ENCODE results near the gene WASF1. TPM values are rescaled to one million over a fixed set of nuclear protein-coding genes. Genes with fewer than 3 reads are reported as not detected.

The WASF1 gene
- total and polyA plus RNA-seq, 2 donors (not counting 3 experiments of a cell fraction or from before 2014, with no cell fraction given), result 20.9 to 27.5 TPM

GRCh38 chr6:110137924-110138887 lies 41.3 kb downstream of the WASF1 start:
- TF ChIP-seq POLR2AphosphoS5 (IDR thresholded peaks at IDR 0.05; ENCODE audit: insufficient read depth, low read depth, low read length) (no peak), MAX (IDR thresholded peaks at IDR 0.05; ENCODE audit: insufficient read depth, insufficient read length) (no peak), POLR2A (IDR thresholded peaks at IDR 0.05; ENCODE audit: low read depth, low read length) (no peak), MYC (IDR thresholded peaks at IDR 0.05; ENCODE audit: low read depth, low read length) (no peak), GATA2 (IDR thresholded peaks at IDR 0.05; ENCODE audit: insufficient read depth, insufficient read length, low read depth, low read length) (no peak), FOS (IDR thresholded peaks at IDR 0.05; ENCODE audit: borderline replicate concordance, insufficient read depth, low read length) (no peak), JUN (IDR thresholded peaks at IDR 0.05; ENCODE audit: borderline replicate concordance, insufficient read depth, insufficient read length, low read depth) (no peak), EZH2 (IDR thresholded peaks at IDR 0.05; ENCODE audit: borderline replicate concordance, low read depth, low read length, severe bottlenecking) (no peak), CTCF (IDR thresholded peaks at IDR 0.05; ENCODE audit: extremely low read depth in 1 of 2, insufficient read depth in 1 of 2, low read depth in 1 of 2, low read length in 2 of 2) (no peak)
- Histone ChIP-seq H2AFZ (ENCODE audit: low read depth, low read length) (no peak overlapping the region), H3K4me3 (replicated peaks in 1 of 3; ENCODE audit: insufficient read depth in 1 of 3, low read depth in 1 of 3, low read length in 3 of 3) (no peak overlapping the region), H3K9me3 (replicated peaks; ENCODE audit: control insufficient read depth, insufficient read depth, low read length) (no peaks in the 10 kb centered on the region), H3K27me3 (ENCODE audit: control insufficient read depth in 2 of 2, insufficient read depth in 2 of 2, low read length in 2 of 2) (no peaks in the 10 kb centered on the region), H3K9me1 (replicated peaks; ENCODE audit: control insufficient read depth, extremely low read depth, insufficient read depth, low read length) (no peaks in the 10 kb centered on the region), H3K79me2 (ENCODE audit: control insufficient read depth, insufficient read depth, low read length) (no peaks in the 10 kb centered on the region), H3K9ac (replicated peaks; ENCODE audit: extremely low read depth, insufficient read depth, low read length) (no peak overlapping the region), H3K4me1 (ENCODE audit: control insufficient read depth, extremely low read depth, insufficient read depth, low read length) (no peaks in the 10 kb centered on the region), H3K4me2 (ENCODE audit: insufficient read depth, low read length) (no peak overlapping the region), H3K27ac (ENCODE audit: insufficient read depth, low read depth, low read length) (no peak overlapping the region), H4K20me1 (replicated peaks; ENCODE audit: control insufficient read depth, extremely low read depth, insufficient read depth, low read length) (no peaks in the 10 kb centered on the region), H3K36me3 (ENCODE audit: control insufficient read depth in 2 of 2, extremely low read depth in 1 of 2, insufficient read depth in 2 of 2, low read length in 2 of 2) (peaks cover 0 to 5% of the 10 kb centered on the region in 2 experiments)
- dilution Hi-C loops (cut with MboI; ENCODE audit: extremely low pct_ligation_motif_present, low sequenced_read_pairs) (no loop called here), intact Hi-C loops (cut with micrococcal nuclease) (no loop called here)
- no peak for FAIRE-seq
- CTCF ChIA-PET, result interaction anchor here (1.0 to 1.4 kb wide), 4 partner anchors 9 to 99 kb away, joined by 3 to 5 read pairs (median 4); no protein-coding TSS in a partner anchor
- no TSS peak for BruUV-seq (replicated peaks)
- POLR2A ChIA-PET, result no interaction called here
- DNase-seq (ENCODE audit: low read depth, low spot score), result no peak
